Stimulated activated CD8-positive, alpha-beta memory T cell treated with anti-CD3 and anti-CD28 coated beads, Interleukin-15, amount 100 ng/mL, for 24 hours (primary cell): Measurements from ENCODE around the gene GPC5.
"Not testable (repeated sequence)": the region's sequence is repeated elsewhere in the genome, so short reads cannot be mapped to it uniquely, and the experiment has no call there.

Experiments used
- DNase-seq: peaks from one replicate; pipeline ENCODE4 v3.0.0-alpha.2; 2020; ENCODE audit warnings: low read depth

The GPC5 gene

GRCh38 chr13:92473765-92474475, 1075.5 kb downstream of the GPC5 start:
- DNase-seq = no peak

GRCh38 chr13:92480387-92480786, 1082.0 kb downstream of the GPC5 start:
- DNase-seq = no peak

- DNase-seq = not testable (repeated sequence)
Measured at GRCh38 chr13:92482790-92483189, 1084.4 kb downstream of the GPC5 start.

- DNase-seq = no peak
Measured at GRCh38 chr13:92483894-92484293, 1085.5 kb downstream of the GPC5 start.

- no peak for DNase-seq
Measured at GRCh38 chr13:92487238-92487637, 1088.8 kb downstream of the GPC5 start.

GRCh38 chr13:92488249-92488852, 1089.9 kb downstream of the GPC5 start:
- no peak for DNase-seq

GRCh38 chr13:92491839-92492238, 1093.4 kb downstream of the GPC5 start:
- DNase-seq = no peak

- DNase-seq = no peak
Measured at GRCh38 chr13:92494915-92495314, 1096.5 kb downstream of the GPC5 start.

GRCh38 chr13:92500192-92500591, 1101.8 kb downstream of the GPC5 start:
- no peak for DNase-seq

- no peak for DNase-seq
Measured at GRCh38 chr13:92510416-92510815, 1112.0 kb downstream of the GPC5 start.

GRCh38 chr13:92512852-92513251, 1114.4 kb downstream of the GPC5 start:
- DNase-seq = no peak

GRCh38 chr13:92513672-92514071, 1115.3 kb downstream of the GPC5 start:
- DNase-seq = no peak

- no peak for DNase-seq
Measured at GRCh38 chr13:92514420-92515125, 1116.2 kb downstream of the GPC5 start.

GRCh38 chr13:92516878-92517277, 1118.5 kb downstream of the GPC5 start:
- not testable (repeated sequence) for DNase-seq

- DNase-seq = not testable (repeated sequence)
Measured at GRCh38 chr13:92518622-92519021, 1120.2 kb downstream of the GPC5 start.

- no peak for DNase-seq
Measured at GRCh38 chr13:92530364-92530763, 1131.9 kb downstream of the GPC5 start.

GRCh38 chr13:92535222-92536006, 1137.0 kb downstream of the GPC5 start:
- DNase-seq = no peak

GRCh38 chr13:92537471-92537870, 1139.0 kb downstream of the GPC5 start:
- DNase-seq = no peak

GRCh38 chr13:92538164-92538563, 1139.7 kb downstream of the GPC5 start:
- no peak for DNase-seq

- not testable (repeated sequence) for DNase-seq
Measured at GRCh38 chr13:92539148-92539547, 1140.7 kb downstream of the GPC5 start.

- DNase-seq = no peak
Measured at GRCh38 chr13:92547266-92547665, 1148.8 kb downstream of the GPC5 start.

GRCh38 chr13:92549276-92549675, 1150.9 kb downstream of the GPC5 start:
- no peak for DNase-seq
